HG02870 (cell line): ENCODE measurements around the gene CELSR2.
"Not testable (repeated sequence)": the region's sequence is repeated elsewhere in the genome, so short reads cannot be mapped to it uniquely, and the experiment has no call there.

Experiments
- ATAC-seq: cut with Tn5 transposase; IDR thresholded peaks from one replicate; pipeline ENCODE4 v1.9.1; 2021; ENCODE audit warnings: mild to moderate bottlenecking, moderate library complexity; ENCODE audit not compliant: unreplicated experiment

The CELSR2 gene

GRCh38 chr1:109300650-109301151 is 51.4 kb downstream of the CELSR2 start:
- no peak for ATAC-seq

DNA sequence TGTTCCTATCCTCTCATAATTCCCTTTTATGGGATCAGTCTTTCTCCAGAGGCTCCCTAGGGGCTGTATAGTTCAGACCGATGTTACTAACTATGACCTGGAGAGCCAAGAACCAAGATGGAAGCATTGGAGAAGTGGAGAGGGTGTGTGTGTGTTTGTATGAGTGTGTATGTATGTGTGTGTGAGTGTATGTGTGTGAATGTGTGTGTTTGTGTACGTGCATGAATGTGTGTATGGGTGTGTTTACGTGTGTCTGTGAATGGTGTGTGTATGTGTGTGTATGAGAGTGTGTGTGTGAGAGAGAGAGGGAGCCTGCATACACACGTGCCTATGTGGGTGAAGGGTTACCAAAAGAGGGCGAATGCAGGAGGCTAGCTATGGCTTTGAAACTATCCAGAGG is 52.5 kb downstream of the CELSR2 start:
- ATAC-seq, result no peak

- ATAC-seq, result no peak
Observed at GRCh38 chr1:109304226-109304920, 55.0 kb downstream of the CELSR2 start.

GRCh38 chr1:109305991-109306390 is 56.7 kb downstream of the CELSR2 start:
- ATAC-seq, result not testable (repeated sequence)

DNA sequence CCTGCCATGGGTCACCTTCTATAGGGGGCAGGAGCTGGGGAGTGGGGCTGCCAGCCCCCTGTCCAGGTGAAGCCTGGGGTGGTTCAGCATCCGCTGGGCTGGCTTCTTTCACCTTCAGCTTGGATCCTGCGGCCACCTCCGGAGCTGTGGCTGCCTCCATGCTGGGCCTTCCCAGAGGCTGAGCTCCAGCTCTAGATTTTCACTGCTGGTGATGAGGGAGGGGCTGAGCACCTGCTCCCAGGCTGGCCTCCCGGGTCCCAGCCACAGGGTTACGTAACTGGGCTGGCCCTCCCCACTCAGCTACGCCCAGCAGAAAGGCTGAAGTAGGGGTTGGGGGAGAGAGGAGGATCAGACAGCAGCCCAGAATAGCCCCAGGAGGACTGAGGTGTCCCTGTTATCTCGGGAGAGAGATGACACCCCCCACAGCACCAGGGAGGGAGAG is 57.5 kb downstream of the CELSR2 start, which contains the start of gene MYBPHL:
TSS of gene MYBPHL (minus strand) at position 180 of the 442 bp plus-strand sequence. CDS start at position 160, 20 bp downstream.
- ATAC-seq, result no peak

- no peak for ATAC-seq
Observed at GRCh38 chr1:109307274-109308021, 58.1 kb downstream of the CELSR2 start.

DNA sequence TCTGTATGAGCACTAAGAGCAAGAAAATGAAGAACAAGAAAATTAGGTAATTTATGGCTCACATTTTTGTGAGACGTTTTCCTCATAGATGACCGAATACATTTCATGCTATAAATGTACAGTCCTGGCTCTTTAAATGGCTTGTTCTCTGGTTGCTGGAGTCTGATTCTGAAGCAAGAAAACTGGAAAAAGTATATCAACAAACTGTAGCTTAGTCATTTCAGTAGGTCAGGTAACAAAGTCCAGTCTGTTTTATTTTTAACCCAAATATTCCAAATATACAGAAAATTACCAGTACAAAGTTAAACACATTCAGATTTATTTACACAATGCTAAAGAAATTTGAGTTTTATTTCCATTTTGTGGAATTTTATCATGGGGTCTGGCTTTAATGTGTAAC is 60.0 kb downstream of the CELSR2 start:
- ATAC-seq, result no peak

- no peak for ATAC-seq
Observed at GRCh38 chr1:109312246-109312645, 62.9 kb downstream of the CELSR2 start.

DNA sequence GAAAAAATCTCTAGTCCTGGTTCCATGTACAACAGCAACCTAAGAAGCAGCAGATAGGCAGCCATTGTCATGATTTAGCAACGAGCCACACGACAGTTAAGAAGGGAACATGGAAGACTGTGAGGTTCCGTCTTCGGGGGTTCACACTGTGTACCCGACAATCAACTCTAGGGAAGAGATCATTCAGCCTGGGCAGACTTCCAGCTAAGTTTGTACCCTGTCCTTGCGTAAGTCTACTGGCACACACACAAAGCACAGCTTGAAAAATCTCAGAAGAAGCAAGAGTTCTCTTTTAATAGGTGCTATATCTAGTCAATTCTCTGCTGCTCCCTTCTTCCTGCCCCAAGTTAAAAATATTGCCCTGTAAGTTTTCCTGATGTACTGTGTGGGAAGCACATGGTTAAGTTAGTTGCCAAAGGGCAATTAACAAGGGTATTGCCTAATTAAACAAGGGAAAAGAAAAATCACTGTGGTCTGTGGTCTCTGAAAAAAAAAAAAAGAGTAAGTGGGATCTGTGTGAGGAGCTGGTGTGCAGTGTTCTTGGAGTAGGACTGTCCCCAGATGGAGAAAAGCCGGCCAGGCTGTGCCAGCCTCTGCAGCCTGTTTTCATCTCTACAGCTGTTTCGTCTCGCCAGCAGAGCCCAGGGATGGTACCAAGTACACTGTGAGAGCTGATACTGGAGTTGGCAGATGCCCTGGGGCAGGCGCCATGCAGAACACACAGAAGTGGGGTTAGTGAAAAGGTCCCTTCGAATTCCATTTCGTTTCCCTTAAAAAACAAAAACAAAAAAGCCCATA is 63.8 kb downstream of the CELSR2 start:
- no peak for ATAC-seq

DNA sequence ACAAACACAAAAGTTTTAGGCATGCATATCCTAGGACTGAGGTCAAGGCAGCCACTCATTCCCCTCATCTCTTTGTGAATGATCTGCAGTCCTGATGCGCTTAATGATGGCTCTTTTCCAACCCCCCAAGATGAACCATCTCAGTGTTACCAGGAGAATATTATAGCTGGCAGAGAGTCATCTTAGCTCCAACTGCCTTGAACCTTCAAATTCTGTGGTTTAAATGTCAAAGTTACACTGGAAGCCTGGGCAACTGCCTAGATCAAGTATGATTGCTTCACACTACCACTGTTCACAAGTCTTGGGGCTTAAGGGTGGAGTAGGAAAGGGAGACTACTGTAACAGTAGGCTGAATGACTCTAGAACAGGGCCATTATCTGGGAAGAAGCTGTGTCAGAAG is 65.5 kb downstream of the CELSR2 start:
- no peak for ATAC-seq

GRCh38 chr1:109315288-109315687 is 65.9 kb downstream of the CELSR2 start:
- ATAC-seq, result no peak

DNA sequence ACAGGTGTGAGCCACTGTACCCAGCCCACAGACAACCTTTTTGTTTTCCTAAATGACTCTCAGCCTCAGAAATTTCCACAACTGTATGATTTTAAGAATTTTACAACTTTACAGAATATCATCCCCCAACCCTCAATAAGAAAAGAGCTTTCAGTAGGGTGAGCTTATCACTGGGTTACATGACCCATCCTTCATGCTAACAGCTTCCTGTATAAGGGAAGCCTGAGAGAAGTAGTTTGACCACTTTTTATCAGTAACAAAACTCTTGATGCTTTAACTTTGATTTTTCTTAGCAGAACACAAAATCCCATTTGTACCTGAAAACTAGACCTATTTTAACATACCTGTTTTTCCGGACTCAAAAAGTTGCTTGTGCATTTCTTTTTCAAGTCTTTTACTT is 67.2 kb downstream of the CELSR2 start:
- ATAC-seq, result no peak

GRCh38 chr1:109319114-109319513 is 69.8 kb downstream of the CELSR2 start:
- no peak for ATAC-seq

DNA sequence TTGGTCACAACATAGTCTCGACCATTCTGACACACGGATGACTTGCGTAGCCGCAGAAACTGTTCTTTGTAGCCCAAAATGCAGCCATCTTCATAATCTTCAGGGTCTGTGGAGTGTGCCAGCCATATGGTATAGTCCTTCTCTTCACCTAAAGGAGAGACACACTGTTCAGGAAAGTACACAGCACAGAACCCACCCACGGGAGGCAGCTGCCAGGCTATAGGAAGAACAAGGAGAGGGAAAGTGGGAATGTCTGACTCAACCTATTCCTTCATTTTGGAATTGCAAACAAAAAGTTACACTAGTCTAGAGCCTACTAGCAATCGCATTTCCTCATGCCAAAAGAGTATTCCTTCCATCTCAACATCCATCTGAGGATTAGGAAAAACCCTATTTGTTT is 73.6 kb downstream of the CELSR2 start:
- ATAC-seq, result no peak
